Spleen (tissue), 7 donors: ENCODE results near the gene FUT4.

ENCODE experiments used
- CTCF ChIP-seq, 11 experiments: fragments of 200-600 bp in 7 of 11; fragments of 450-650 bp in 4 of 11; sonication (generic) in 4 of 11; IDR thresholded peaks in 8 of 11; conservative IDR thresholded peaks in 3 of 11; 1 replicate in 7 of 11; 2 replicates in 4 of 11; pipeline versions ENCODE4 v1.4.0 to v1.8.0; 2016 to 2021; ENCODE audit warnings: antibody characterized with exemption in 11 of 11, inconsistent platforms in 4 of 11, mild to moderate bottlenecking in 1 of 11
- POLR2A ChIP-seq, 3 donors: fragments of 450-650 bp; IDR thresholded peaks; one replicate each; pipeline ENCODE4 v1.5.1; 2017; ENCODE audit warnings: antibody characterized with exemption in 3 of 3, mild to moderate bottlenecking in 1 of 3
- donor health status: DM: no; HTN: no; CAD: no; lungs with moderate emphysema.
- donor health status: DM: no; HTN: no; CAD: no.
- donor health status: DM: no; HTN: no; CAD: no.

GRCh38 chr11:94557992-94558391 is 14.3 kb downstream of the FUT4 start:
- TF ChIP-seq CTCF (IDR thresholded peaks at IDR 0.05 in 8 of 11, conservative IDR thresholded peaks at IDR 0.05 in 3 of 11) (no peak), POLR2A (IDR thresholded peaks at IDR 0.05) (no peak)
